ENCODE results near the gene RELL1.
"Not testable (repeated sequence)": the region's sequence is repeated elsewhere in the genome, so short reads cannot be mapped to it uniquely, and the experiment has no call there.

The RELL1 gene

DNA sequence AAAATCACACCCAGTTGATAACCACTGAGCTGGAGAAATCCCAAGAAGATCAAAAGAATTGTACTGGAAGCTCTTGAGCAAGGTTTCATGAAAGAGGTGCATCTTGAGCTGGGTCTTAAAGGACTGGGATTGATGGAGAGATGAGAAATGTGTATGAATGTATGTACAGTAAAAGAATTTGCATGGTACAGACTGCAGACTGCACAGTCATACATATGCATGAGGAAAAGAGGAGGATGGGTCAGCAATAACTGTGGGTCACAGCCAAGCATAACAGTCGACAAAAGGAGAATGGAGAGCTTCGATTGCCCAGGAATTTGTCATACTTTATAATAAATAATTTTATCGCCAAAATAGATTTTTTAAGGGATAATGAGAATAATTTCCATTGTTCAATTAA lies 4.8 kb upstream of the RELL1 start:
- no peak for DNase-seq

DNA sequence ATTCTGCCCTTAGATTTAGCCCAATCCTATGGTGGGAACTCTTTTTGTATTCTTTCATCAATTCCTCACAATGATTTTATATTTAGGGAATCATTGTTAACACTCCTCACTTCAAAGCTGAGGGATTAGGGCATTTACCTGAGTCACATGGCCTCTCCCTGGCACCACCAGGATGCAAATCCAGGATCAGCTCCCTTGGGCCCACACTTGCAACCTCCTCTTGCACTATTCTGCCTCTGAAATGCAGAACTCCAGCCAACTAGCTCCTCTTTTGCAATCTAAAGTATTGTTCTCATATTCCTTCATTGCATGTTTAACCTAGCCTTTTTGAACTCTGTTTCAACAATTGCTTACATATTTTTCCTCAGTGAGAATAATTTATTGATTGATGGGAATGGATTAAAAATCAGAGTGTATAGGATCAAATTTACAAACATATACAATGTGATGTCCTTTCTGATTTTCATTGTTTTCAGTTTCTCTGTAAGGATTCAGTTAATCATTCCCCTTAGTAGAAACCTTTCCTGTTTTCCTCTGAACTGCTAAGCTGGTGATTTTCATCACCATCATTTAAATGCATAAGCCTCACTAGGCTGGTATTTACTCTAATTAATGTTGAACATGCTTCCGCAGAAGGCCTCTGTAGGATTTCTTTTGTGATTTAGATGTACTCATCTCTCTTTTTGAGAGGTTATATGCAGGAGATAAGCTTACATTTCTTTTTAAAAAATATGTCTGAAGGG lies 3.3 kb upstream of the RELL1 start:
- no peak for DNase-seq

DNA sequence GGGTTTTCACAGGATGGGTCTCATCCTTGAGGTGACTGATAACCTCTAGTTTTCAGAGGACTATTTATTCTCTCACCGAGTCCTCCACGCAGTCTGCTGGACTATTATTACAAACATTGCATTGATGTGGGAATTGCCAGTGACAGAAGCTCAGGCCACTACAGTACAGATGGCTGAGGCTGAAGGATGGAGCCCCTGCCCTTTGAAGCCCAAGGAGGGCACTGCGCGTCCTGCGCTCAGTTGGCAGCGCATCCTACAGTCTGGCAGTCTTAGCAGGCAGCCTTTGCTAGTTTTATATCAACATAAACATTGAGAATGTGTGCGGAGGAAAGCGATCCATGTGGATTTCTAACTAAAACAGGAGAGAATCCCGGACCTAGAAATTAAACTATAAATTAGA lies 1.5 kb upstream of the RELL1 start:
- DNase-seq: no peak

DNA sequence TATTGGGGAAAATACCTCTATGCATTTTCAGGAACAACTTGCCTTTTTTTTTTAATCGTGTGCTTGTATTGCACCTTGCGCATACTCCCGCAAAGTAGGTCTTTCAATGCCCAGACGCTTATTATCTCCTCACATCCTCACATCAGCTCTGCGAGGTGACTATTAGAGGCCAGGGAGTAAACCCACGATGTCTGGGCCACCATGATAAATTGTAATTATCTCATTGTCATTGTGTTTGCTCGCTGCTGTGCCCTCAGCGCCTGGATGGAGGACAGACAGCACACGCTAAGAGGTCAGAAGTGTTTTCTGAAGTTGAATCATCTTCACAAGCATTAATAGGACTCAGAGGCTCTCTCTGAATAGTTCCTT lies 1.0 kb upstream of the RELL1 start:
- no peak for DNase-seq

DNA sequence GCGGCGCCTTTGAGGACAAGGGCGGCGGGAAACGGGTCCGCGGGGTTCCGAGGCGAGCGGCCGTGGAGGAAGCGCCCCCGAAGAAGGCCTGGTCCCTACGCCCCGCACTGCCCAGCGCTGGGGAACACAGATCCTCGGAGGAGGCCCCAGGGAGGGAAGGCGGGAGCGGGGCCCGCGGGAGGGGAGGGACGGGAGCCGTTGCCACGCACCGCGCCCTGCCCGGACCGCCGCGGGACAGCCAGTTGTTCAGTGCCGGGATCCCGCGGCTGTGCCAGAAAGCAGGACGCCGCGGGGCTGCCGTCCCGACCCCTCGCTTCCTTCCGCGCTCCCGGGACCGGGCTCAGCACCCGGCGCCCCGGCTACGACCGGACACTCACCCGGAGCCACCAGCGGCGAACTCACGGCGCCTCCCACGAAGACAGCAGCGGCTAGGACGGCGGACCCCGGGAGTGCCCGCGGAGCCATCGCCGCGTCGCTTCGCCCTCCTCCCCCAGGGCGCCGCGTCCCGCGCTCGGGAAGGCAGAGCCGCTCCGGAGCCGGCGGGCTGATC lies 278 bp downstream of the RELL1 start:
- no peak for DNase-seq

DNA sequence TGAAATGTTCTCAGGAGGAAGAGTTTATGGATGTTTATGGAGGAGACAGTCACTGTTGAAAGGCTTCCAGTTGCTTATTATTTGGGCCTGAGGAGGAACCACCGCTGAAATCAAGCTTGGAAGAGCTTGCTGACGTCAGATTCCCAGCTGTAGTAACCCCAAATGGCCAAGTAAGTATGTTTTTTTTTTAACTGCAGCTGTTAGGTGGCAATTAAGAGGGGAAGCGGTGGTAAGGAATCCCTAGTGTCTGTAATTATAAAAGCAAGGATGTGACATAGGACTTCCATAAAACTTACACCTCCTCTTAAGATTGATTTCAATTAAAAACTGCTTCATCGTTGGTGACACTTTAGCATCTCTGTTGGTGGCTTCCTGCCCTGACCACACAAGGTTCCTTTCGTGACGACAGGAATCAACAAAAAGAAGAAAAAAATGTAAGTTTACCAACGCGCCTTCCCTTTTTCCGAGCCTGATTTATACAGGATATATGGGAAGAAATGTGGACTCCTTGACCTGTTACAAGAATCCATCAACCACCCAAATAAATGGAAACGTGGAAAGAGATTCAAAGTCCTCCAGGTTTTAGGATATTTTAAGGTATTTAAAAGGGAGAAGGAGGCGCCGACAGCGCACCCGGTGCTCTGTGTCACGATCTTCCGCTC lies 884 bp downstream of the RELL1 start:
- peak; percentile 81 for DNase-seq

DNA sequence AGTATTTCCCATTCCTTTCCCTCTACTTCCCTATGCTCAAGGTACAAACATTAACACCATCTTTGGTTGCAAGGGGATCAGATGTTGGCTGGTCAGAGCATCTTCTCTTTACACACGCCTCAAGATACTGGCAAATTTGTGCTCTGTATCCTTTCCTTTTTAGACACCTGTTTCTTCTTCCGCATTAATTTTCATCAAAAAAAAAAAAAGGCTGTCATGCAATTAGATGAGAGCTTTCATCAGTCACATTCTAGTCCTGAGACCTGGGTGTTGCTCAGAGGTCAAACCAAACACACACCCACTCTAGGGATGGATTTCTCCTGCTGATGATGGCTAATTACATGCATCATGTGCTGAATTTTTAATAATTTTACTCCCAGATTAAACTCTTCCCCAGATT lies 2.0 kb downstream of the RELL1 start:
- no peak for DNase-seq

DNA sequence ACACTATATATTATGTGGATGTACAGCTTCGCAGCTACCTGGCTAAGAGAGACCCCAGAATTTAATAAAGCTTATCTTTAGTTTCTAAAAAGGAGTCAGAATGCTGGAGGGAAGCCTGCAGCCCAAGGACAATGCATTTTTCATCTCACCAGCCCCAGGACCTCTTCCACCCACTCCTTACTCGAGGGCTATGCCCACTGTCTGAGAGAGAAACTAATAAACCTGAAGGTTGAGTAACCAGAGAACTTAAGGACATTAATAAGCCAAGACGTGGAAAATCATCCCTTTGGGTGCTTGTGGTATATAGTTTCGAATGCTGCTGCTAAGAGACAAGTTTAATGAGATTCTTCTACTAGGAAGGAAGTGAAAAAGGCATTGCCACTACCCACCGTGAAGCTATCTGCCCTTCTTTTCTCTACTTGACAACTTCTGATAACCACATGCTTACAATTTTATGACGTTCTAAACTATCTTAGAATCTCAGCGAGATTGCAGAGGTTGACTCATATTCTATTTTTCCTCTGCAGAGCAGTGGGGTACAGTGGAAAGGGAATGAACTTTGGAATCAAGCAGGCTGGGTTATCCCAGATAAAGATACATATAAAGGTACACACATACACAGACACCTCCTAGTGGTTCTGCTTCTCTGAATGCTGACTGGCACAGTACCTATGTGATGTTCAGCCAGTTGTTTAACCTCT lies 3.3 kb downstream of the RELL1 start:
- peak; percentile 4 for DNase-seq

DNA sequence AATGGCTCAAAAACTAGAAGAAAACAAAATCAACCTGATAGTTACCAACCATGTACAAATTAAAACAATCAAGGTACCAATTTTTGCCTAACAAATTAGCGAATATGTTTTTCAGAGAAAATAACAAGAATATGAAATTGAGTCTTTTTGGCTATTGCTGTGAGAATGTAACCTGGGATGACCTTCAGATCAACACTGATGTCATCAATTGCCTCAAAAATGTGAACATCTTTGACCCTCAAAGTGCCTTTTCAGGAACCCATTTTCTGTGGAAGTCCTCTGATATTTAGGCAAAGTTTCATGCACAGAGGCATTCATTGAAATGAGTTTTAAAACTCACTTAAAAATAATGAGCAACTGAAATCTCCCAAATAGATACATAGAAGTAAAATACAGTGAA lies 6.1 kb downstream of the RELL1 start:
- no peak for DNase-seq

DNA sequence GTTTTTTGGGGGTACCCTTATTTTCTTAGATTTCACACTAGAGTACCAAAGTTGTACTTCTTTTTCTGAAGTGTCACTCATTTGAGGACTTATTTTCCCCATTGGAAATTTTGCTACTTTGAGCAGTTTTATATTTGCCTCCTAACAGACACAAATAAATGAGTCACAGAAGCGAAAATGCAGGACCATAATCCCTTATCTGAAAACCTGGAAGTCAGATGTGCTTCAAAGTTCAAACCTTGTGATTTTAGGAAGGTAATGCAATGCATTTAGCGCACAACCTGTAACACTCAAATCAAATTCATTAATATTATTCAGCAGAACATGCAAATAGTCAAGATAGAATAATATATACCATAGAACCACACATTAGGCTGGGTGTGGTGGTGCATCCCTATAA lies 6.9 kb downstream of the RELL1 start:
- no peak for DNase-seq

DNA sequence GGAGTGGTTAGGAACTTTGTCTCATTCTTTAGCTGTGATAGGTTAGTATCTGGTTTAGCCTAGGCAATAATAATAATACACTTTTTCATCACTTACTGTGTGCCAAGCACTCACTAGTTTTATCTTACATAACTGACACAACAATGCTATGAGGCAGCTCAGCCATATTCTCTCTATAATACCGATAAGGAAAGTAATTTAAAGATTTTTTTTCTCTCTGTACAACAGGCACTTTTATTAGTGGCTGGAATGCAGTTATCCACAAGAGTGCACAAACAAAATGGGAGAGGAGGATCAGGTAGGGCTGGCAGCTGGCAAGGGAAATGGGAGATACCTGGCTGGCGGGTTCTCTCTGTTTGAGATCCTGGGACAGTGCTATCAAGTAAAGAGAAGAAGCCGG lies 7.6 kb downstream of the RELL1 start:
- DNase-seq: no peak

DNA sequence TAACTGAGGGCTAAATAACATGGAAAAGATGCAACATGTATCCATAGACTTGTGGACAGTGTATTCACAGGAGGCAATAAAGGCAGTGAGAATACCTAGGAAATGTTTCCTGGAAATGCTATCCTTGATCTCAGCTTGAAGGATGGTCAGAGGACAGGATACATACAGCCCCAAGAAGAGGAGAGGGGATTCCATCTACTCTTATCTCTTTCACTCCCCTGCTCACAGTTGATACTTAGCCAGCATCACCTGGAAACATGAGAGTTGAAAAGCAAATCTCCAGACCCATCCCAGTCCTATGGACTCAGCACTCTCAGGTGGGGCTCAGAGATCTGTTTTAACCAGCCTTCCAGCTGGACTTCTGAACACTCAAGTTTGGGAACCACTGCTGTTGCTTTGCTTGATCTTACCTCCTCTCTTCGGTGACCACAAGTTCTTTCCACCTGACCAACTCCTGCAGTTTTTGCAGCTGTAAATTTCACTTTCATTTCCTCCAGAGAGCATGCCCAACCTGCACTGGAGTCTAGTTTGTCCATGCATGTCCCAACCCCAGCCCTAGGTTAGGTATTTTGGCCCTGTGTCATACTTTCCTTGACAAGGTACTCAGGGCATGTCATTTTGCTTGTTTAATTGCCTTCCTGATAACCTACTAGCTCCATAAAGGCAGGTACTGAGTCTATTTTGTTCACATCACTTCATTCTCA lies 10.4 kb downstream of the RELL1 start:
- DNase-seq: no peak

DNA sequence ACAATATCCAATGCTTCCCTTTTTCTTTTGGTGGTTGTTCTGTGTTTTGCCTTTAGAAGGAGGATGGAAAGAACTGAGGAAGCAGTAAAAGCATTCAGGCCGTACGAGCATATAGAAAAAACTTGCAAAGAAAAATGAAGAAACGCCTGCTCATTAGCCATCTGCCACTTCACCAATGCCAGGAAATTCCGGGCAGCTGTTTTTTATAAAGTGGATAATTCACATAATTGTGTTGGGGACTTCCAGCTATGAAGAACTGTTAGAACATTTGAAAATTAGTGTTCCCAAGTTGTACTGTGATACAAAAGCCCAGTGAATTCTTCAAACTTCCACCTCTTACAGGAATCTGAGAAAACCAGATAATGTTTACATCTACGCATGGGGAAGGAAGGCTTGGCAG lies 11.7 kb downstream of the RELL1 start:
- no peak for DNase-seq

DNA sequence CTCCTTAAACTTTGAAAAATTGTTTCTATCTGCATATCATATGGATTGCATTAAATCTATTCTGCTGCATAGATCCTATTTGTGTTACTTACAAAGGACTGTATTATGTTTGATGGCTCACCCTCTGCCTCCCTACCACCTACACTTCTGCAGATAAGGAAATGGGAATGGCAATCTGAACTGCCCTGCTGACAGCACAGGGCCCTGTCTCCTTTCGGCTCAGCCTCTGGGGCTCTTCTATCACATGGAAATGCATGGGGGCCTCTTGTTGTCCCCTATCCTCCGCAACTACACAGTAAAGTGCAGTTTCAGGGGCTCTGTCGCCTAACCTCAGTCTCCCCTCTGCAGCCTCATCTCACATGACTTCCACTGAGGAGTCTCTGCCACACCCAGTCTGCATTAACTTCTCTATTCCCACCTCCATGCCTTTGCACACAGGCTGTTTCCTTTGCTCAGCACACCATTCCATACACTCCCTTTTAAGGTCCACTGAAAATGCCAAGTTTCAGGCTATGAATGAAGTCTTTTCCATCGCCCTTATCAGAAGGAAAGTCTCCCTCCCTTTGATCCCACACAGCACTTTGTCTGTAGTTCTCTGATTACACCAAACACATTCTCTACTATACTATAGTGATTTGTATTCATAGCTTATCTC lies 12.5 kb downstream of the RELL1 start:
- DNase-seq: no peak

DNA sequence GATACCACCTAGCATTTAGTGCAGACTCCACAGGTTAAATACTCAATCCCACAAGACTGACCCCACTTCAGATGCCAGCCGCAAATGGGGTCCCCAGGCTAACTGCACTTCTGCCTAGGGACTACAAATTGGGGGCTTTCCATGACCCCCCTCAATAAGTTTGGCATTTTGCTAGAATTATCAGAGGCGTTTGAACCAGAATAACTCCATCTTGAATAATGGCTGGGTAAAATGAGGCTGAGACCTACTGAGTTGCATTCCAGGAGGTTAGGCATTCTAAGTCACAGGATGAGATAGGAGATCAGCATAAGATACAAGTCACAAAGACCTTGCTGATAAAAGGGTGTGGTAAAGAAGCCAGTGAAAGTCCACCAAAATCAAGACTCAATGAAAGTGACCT lies 15.1 kb downstream of the RELL1 start:
- DNase-seq: no peak

DNA sequence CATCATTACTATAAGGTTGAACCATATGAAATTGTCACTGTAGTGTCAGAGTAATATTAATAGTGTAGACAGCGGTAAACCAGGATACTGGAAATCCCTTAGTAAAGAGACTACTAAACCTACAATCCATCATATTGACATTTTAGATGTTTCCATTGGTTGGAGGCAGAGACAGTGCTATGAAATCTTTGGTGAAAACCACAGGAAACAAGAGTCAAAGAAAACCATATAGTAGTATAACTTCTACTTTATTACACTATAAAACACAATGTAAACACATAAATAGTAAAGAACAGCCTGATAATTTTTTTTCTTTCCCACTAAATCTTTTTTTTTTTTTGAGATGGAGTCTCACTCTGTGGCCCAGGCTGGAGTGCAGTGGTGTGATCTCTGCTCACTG lies 15.9 kb downstream of the RELL1 start:
- no peak for DNase-seq

DNA sequence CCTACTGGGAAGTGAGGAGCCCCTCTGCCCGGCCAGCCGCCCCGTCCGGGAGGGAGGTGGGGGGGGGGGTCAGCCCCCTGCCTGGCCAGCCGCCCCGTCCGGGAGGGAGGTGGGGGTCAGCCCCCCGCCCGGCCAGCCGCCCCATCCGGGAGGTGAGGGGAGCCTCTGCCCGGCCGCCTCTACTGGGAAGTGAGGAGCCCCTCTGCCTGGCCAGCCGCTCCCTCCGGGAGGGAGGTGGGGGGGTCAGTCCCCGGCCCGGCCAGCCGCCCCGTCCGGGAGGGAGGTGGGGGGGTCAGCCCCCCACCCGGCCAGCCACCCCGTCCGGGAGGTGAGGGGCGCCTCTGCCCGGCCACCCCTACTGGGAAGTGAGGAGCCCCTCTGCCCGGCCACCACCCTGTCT lies 17.1 kb downstream of the RELL1 start:
- DNase-seq: not testable (repeated sequence)

DNA sequence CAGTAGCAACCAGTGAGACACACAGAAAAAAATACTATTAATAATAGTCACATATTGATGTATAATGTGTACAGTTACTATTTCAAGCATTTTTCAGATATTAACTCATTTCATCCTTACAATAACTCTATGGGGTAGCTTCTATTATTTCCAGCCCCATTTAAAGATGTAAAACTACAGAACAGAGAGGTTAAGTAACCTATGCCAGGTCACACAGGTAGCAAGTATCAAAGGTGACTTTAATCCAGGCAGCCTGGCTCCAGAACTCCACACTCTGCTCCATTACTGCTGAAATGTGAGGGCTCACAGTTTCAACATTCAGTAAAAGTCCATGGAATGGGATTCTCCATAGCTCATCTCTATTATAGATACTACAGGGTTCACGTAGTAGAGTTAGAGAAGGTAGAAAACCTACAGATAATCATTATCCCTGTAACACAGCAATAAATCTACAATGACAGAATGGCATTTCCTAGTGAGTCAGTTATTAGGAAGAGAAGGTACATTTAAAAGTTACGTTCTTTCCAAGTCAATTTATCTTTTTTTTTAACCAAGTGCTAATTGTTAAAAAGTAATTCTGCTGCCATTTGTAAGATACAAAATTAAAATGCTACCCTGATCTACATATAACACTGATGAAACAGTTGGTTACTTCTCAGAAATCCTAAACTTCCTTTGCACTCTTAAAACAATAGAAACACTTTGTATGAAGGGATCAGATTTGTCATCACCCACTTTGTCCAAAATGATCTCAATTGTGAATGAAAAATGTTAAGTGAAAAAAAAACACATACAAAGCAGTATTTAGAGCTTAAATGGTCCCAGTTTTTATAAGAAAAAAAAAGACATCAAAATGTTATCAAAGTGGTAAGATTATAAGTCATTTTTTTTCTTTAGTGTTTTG lies 18.7 kb downstream of the RELL1 start:
- DNase-seq: no peak

DNA sequence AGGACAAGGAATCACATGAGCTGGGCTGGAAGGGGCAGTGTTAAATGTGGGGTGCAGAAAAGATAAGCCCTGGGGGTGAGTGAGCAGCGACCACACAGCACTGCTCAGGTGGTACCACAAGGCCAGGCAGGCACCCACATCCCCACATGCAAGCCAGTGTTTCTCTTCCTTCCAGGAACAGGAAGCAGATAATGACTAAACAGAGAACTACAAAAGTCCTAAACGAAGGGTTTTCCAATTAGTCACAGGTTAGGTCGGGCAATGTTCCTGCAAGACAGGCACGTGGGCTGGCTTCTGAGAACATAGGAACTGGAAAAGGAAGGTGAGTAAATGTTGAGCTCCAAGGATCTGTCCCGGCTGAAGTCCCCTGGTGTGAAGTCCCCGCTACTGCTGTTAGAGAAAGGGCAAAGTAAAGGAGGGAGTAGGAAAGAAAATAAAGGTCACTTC lies 19.5 kb downstream of the RELL1 start:
- DNase-seq: no peak

DNA sequence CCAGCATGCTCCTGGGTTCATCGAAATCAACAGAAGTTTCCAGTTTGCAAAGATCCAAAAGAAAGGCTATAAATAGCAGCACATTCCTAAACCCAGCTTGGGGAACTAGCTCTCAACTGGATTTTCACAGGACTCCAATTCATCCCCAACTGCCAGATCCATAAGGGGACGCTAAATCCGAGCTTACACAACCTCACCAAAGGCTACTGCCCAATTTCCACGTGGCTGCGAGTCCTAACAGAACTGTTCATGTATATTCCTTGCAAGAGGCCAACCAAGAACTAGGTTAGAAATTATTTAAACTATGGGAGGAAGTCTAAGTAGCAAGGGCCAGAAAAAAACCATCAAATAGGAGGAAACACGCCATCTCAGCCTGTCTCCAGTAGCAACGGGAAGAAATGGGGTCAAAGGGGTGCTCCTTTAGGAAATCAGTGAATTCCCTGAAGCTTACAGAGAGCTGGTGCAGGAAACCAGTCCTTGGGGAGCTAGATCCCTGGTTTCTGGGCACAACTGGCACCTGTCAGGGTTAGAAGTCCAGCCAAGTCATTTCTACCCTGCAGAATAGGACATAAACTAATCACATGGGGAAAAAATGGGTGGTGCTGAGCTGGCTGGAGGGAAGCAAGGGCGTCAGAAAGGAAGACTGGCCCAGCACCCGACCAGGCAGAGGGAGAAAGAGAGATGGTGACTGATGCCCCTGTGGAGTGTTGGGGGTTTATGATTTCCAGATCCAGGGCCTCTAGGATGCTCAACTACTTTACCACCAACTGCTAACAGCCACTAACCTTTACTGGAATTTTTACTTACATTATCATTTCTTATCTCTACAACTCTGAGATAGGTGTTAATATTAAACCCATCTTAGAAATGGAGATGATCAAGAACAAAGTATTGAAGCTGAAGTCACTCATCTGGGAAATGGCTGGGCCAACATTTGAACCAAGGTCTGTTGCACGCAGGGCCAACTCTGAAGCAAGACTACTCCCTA lies 20.5 kb downstream of the RELL1 start:
- no peak for DNase-seq

Data from central memory CD4-positive, alpha-beta T cell (primary cell).